ENCODE results near the gene RIMKLB.
"Not testable (repeated sequence)": the region's sequence is repeated elsewhere in the genome, so short reads cannot be mapped to it uniquely, and the experiment has no call there.

The RIMKLB gene

GRCh38 chr12:8819666-8819980, 121.8 kb downstream of the RIMKLB start:
- DNase-seq (ENCODE audit: low spot score): no peak

- DNase-seq (ENCODE audit: low spot score): not testable (repeated sequence)
Observed at GRCh38 chr12:8820676-8821407, 123.1 kb downstream of the RIMKLB start.

GRCh38 chr12:8821591-8821990, 123.8 kb downstream of the RIMKLB start:
- DNase-seq (ENCODE audit: low spot score): no peak

GRCh38 chr12:8822298-8822697, 124.5 kb downstream of the RIMKLB start, which contains the start of gene A2ML1:
A2ML1 (plus strand) TSS chr12:8822621; CDS start chr12:8822652, 31 bp downstream.
- no peak for DNase-seq (ENCODE audit: low spot score)

- DNase-seq (ENCODE audit: low spot score): no peak
Observed at GRCh38 chr12:8823565-8824300, 125.9 kb downstream of the RIMKLB start.

- no peak for DNase-seq (ENCODE audit: low spot score)
Observed at GRCh38 chr12:8827551-8828256, 129.9 kb downstream of the RIMKLB start.

- no peak for DNase-seq (ENCODE audit: low spot score)
Observed at GRCh38 chr12:8828257-8829124, 130.7 kb downstream of the RIMKLB start.

- no peak for DNase-seq (ENCODE audit: low spot score)
Observed at GRCh38 chr12:8829125-8829518, 131.3 kb downstream of the RIMKLB start.

- DNase-seq (ENCODE audit: low spot score): no peak
Observed at GRCh38 chr12:8829621-8830020, 131.8 kb downstream of the RIMKLB start.

- DNase-seq (ENCODE audit: low spot score): no peak
Observed at GRCh38 chr12:8831116-8831515, 133.3 kb downstream of the RIMKLB start.

GRCh38 chr12:8832500-8832899, 134.7 kb downstream of the RIMKLB start:
- DNase-seq (ENCODE audit: low spot score): no peak

Data from kidney tubule cell (primary cell).